ENCODE measurements around the gene SDF4.

DNA sequence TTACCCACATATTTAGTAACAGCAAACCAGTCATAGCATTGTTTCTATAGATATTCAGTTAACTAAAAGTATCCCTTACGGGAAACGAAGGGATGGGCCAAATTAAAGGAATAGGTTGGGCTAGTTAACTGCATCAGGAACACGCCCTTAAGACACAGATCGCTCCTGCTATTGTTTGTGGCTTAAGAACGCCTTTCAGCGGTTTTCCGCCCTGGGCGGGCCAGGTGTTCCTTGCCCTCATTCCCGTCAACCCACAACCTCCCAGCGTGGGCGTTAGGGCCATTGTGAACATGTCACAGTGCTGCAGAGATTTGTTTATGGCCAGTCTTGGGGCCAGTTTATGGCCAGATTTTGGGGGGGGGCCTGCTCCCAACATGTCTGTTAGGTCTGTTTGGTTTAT lies 40.1 kb downstream of the SDF4 start:
- no peak for TF ChIP-seq POLR2A (IDR thresholded peaks at IDR 0.05; ENCODE audit: low read depth, low read length)
- TF ChIP-seq SMC3 (IDR thresholded peaks at IDR 0.05; ENCODE audit: low read depth, low read length) = no peak
- TF ChIP-seq, protein P1, sequence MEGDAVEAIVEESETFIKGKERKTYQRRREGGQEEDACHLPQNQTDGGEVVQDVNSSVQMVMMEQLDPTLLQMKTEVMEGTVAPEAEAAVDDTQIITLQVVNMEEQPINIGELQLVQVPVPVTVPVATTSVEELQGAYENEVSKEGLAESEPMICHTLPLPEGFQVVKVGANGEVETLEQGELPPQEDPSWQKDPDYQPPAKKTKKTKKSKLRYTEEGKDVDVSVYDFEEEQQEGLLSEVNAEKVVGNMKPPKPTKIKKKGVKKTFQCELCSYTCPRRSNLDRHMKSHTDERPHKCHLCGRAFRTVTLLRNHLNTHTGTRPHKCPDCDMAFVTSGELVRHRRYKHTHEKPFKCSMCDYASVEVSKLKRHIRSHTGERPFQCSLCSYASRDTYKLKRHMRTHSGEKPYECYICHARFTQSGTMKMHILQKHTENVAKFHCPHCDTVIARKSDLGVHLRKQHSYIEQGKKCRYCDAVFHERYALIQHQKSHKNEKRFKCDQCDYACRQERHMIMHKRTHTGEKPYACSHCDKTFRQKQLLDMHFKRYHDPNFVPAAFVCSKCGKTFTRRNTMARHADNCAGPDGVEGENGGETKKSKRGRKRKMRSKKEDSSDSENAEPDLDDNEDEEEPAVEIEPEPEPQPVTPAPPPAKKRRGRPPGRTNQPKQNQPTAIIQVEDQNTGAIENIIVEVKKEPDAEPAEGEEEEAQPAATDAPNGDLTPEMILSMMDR (conservative IDR thresholded peaks at IDR 0.05; ENCODE audit: low read depth, low read length) = no peak
- TF ChIP-seq, protein P2, sequence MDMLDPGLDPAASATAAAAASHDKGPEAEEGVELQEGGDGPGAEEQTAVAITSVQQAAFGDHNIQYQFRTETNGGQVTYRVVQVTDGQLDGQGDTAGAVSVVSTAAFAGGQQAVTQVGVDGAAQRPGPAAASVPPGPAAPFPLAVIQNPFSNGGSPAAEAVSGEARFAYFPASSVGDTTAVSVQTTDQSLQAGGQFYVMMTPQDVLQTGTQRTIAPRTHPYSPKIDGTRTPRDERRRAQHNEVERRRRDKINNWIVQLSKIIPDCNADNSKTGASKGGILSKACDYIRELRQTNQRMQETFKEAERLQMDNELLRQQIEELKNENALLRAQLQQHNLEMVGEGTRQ (IDR thresholded peaks at IDR 0.05; ENCODE audit: low read depth, low read length) = no peak
- no peak for TF ChIP-seq MXI1 (IDR thresholded peaks at IDR 0.05; ENCODE audit: borderline replicate concordance, low read depth, low read length)
- TF ChIP-seq RAD21 (IDR thresholded peaks at IDR 0.05; ENCODE audit: low read length) = no peak
- TF ChIP-seq BHLHE40 (IDR thresholded peaks at IDR 0.05; ENCODE audit: low read depth, low read length) = no peak
- no peak for TF ChIP-seq RFX5 (IDR thresholded peaks at IDR 0.05; ENCODE audit: low read depth, low read length)
- TF ChIP-seq CEBPB (IDR thresholded peaks at IDR 0.05; ENCODE audit: low read depth, low read length) = no peak

All from IMR-90 (cell line).